Aorta (tissue), 5 donors: ENCODE data around the gene CORO1C. TPM values are rescaled to one million over a fixed set of nuclear protein-coding genes. Genes with fewer than 3 reads are reported as not detected.
"Not testable (repeated sequence)": the region's sequence is repeated elsewhere in the genome, so short reads cannot be mapped to it uniquely, and the experiment has no call there.

ENCODE experiments used
- ATAC-seq: fragments of 200-7000 bp; cut with Tn5 transposase; one replicate; pipeline ENCODE4 v1.9.1; 2022; ENCODE audit warnings: moderate library complexity; ENCODE audit not compliant: low FRiP score
- DNase-seq, 2 donors: peaks; one replicate each; pipeline ENCODE4 v3.0.0-alpha.2; 2020
- H3K27ac ChIP-seq, 2 donors: one replicate each; pipeline ENCODE4 v1.5.1; 2013; ENCODE audit warnings: low read length in 2 of 2, mild to moderate bottlenecking in 2 of 2, moderate library complexity in 2 of 2, control low read depth in 1 of 2, inconsistent platforms in 1 of 2, low read depth in 1 of 2
- H3K27me3 ChIP-seq, 2 donors: one replicate each; pipeline ENCODE4 v1.6.1; 2013; ENCODE audit warnings: control low read depth in 1 of 2, low read length in 1 of 2, mild to moderate bottlenecking in 1 of 2, moderate library complexity in 1 of 2; ENCODE audit not compliant: insufficient read depth in 2 of 2, control insufficient read depth in 1 of 2
- H3K36me3 ChIP-seq, 2 donors: one replicate each; pipeline ENCODE4 v1.6.1; 2013; ENCODE audit warnings: control low read depth in 1 of 2, low read length in 1 of 2, mild to moderate bottlenecking in 1 of 2; ENCODE audit not compliant: insufficient read depth in 2 of 2, control insufficient read depth in 1 of 2
- H3K4me1 ChIP-seq, 2 donors: one replicate each; pipeline ENCODE4 v1.6.1; 2013; ENCODE audit warnings: low read length in 2 of 2, control low read depth in 1 of 2, mild to moderate bottlenecking in 1 of 2, moderate library complexity in 1 of 2; ENCODE audit not compliant: insufficient read depth in 2 of 2, control insufficient read depth in 1 of 2
- H3K4me3 ChIP-seq, 2 donors: one replicate each; pipeline ENCODE4 v1.5.1; 2013; ENCODE audit warnings: low read length in 2 of 2, control low read depth in 1 of 2, mild to moderate bottlenecking in 1 of 2
- H3K9me3 ChIP-seq: one replicate; pipeline ENCODE4 v1.6.1; 2013; ENCODE audit warnings: mild to moderate bottlenecking, low read length; ENCODE audit not compliant: control insufficient read depth
- WGBS, 2 donors: extraction: QIAGEN DNeasy Blood & Tissue Kit; methylation state at CpG; one replicate each; pipeline ENCODE4 v1.1.7; 2013; 5-methylcytosine and 5-hydroxymethylcytosine counted together
- intact Hi-C, 2 donors: fragments of 100-400 bp; cut with DNase I; formaldehyde crosslinking; loops; one replicate each; pipeline versions ENCODE4 v1.14.2 to v1.15.0; 2022
- polyA plus RNA-seq, 2 donors: library from polyadenylated mRNA; stranded (reverse); fragments of 200-250 nt; gene quantifications; one replicate each; pipeline ENCODE4 v1.2.3, GENCODE V29; 2013
- total RNA-seq, 2 donors: library from RNA; stranded (reverse); fragmentation: NEBNext Ultra II Directional; extraction: Animal tissue kit (Norgen Biotek cat#: 25700); gene quantifications; one replicate each; pipeline ENCODE4 v1.2.1, GENCODE V29; 2021
- donor health status: healthy with polysubstance abuse.
- donor health status: Bipolar disorder and iron deficiency.
- donor health status: DM: no; HTN: no; CAD: no.
- donor health status: DM: no; HTN: no; CAD: no.
- donor health status: DM: yes; HTN: yes; CAD: no.

Gene CORO1C
- total and polyA plus RNA-seq, 4 donors, result 68.0 to 387 (median 176) TPM

- not testable (repeated sequence) for H3K27me3 ChIP-seq, H3K9me3 ChIP-seq, H3K27ac ChIP-seq, H3K4me1 ChIP-seq, H3K4me3 ChIP-seq, ATAC-seq, H3K36me3 ChIP-seq, DNase-seq
- intact Hi-C loops, result loop anchor here in 1 of 2 donors (5.0 kb wide), 1 partner anchor 40 kb away; the partner anchor contains the start of gene CORO1C
- WGBS, 2 donors, result 82 to 85% methylated on average over 9 of the region's 9 CpGs
Observed at GRCh38 chr12:108771835-108772234, 40.5 kb upstream of the CORO1C start.

DNA sequence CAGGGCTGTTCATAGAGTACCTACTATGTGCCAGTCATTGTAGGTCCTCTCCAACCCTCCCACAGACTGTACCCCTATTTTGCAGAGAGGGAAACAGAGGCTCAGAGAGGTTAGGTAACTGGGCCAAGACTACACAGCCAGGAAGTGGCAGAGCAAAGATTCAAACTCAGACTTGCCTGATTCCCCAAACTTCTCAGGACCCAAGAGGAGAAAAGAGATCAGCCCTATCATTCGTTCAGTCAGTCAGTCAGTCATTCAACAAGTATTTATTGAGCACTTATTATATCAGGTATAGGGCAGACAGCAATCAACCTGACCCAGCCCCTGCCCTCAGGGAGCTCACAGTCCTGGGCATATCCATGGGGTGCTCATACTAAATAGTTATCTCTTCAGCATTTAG lies 39.6 kb upstream of the CORO1C start:
- intact Hi-C loops, result loop anchor here in 1 of 2 donors (5.0 kb wide), 1 partner anchor 39 kb away; the partner anchor contains the start of gene CORO1C

GRCh38 chr12:108770269-108770829 lies 39.0 kb upstream of the CORO1C start:
- H3K9me3 ChIP-seq, result no peaks in the 10 kb centered on the region
- no peaks in the 10 kb centered on the region for H3K27me3 ChIP-seq
- 59 to 67% methylated on average over 10 to 11 of the region's 11 CpGs for WGBS, 2 donors
- intact Hi-C loops, result loop anchor here in 1 of 2 donors (5.0 kb wide), 1 partner anchor 38 kb away; the partner anchor contains the start of gene CORO1C
- no peak for ATAC-seq
- no peaks in the 10 kb centered on the region for H3K36me3 ChIP-seq
- no peak overlapping the region for H3K27ac ChIP-seq
- H3K4me1 ChIP-seq, result no peaks in the 10 kb centered on the region
- DNase-seq, result no peak
- H3K4me3 ChIP-seq, result no peak overlapping the region

More for the DNA sequence above, 39.6 kb upstream of the CORO1C start:
- no peak for DNase-seq
- Histone ChIP-seq H3K4me1 (no peaks in the 10 kb centered on the region), H3K36me3 (no peaks in the 10 kb centered on the region), H3K27me3 (no peaks in the 10 kb centered on the region), H3K9me3 (no peaks in the 10 kb centered on the region), H3K27ac (no peak overlapping the region), H3K4me3 (no peak overlapping the region)
- no peak for ATAC-seq
- WGBS, 2 donors, result 88 to 91% methylated on average over 1 of the region's 1 CpG

DNA sequence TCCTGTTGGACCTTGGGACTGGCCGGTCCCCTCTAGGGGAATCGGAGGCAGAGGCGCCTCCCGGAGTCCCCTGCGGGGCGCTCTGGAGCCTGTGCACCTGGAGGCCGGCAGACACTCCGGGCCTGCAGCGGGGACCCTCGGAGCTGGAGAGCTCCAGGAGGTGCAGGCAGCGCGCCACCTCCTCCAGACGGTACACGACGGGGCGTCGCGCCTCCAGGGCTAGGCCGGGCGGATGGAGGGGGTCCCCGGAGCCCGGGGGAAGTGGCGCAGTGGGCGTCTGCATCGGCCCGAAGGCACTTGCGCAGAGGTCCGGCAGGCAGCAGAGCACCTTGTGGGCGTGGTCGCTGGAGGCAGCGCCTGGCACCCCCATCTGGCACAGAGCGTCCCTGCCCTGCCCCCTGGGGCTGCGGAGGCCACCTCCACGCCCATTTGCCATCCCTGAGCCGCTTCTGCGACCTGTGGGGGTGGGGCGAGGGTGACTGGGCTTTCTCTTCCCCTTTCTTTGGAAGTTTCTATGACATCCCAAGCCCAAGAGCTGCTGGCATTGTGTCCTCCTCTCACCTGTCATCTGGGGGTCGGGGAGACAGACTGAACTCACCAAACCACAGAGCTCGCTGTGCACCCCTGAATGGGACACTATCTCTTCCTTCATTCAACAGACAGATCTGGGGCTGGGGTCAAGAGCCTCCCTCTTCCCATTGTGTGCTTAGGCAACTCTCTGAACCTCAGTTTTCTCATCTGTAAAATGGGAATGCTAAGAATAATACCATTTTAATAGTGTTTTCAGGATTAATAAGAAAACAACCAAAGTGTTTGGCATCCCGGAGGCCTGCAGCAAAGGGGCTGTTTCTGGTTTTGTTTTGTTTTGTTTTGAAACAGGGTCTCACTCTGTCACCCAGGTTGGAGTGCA lies 37.5 kb upstream of the CORO1C start:
- H3K4me3 ChIP-seq, result no peak overlapping the region
- ATAC-seq (peak; percentile 47), DNase-seq (peak; percentile 68 to 80)
- H3K36me3 ChIP-seq, result no peaks in the 10 kb centered on the region
- no peaks in the 10 kb centered on the region for H3K27me3 ChIP-seq
- H3K9me3 ChIP-seq, result no peaks in the 10 kb centered on the region
- intact Hi-C loops, result no loop called here
- H3K27ac ChIP-seq, result no peak overlapping the region
- WGBS, 2 donors, result 15 to 16% methylated on average over 38 to 40 of the region's 40 CpGs
- no peaks in the 10 kb centered on the region for H3K4me1 ChIP-seq

GRCh38 chr12:108766294-108766693 lies 35.0 kb upstream of the CORO1C start:
- intact Hi-C loops, result no loop called here
- no peaks in the 10 kb centered on the region for H3K4me1 ChIP-seq
- no peak for DNase-seq
- H3K4me3 ChIP-seq, result no peak overlapping the region
- H3K27me3 ChIP-seq, result no peaks in the 10 kb centered on the region
- H3K9me3 ChIP-seq, result no peaks in the 10 kb centered on the region
- H3K27ac ChIP-seq, result no peak overlapping the region
- 93 to 96% methylated on average over 6 of the region's 6 CpGs for WGBS, 2 donors
- no peaks in the 10 kb centered on the region for H3K36me3 ChIP-seq
- no peak for ATAC-seq

GRCh38 chr12:108765289-108765764 lies 34.0 kb upstream of the CORO1C start:
- ATAC-seq (no peak), DNase-seq (no peak)
- Histone ChIP-seq H3K27ac (no peak overlapping the region), H3K27me3 (no peaks in the 10 kb centered on the region), H3K36me3 (no peaks in the 10 kb centered on the region), H3K9me3 (no peaks in the 10 kb centered on the region), H3K4me3 (no peak overlapping the region), H3K4me1 (no peaks in the 10 kb centered on the region)
- 77 to 84% methylated on average over 10 of the region's 10 CpGs for WGBS, 2 donors
- intact Hi-C loops, result no loop called here

GRCh38 chr12:108764540-108765288 lies 33.4 kb upstream of the CORO1C start:
- no peak for DNase-seq

GRCh38 chr12:108761226-108761625 lies 29.9 kb upstream of the CORO1C start:
- Histone ChIP-seq H3K4me3 (no peak overlapping the region), H3K27ac (no peak overlapping the region), H3K4me1 (no peaks in the 10 kb centered on the region), H3K9me3 (no peaks in the 10 kb centered on the region), H3K36me3 (no peaks in the 10 kb centered on the region), H3K27me3 (no peaks in the 10 kb centered on the region)
- intact Hi-C loops, result no loop called here
- 94 to 96% methylated on average over 11 of the region's 11 CpGs for WGBS, 2 donors
- ATAC-seq, result no peak
- DNase-seq, result no peak

More at GRCh38 chr12:108764540-108765288, 33.4 kb upstream of the CORO1C start:
- WGBS, 2 donors, result 89 to 91% methylated on average over 7 of the region's 7 CpGs
- Histone ChIP-seq H3K9me3 (no peaks in the 10 kb centered on the region), H3K27me3 (no peaks in the 10 kb centered on the region), H3K36me3 (no peaks in the 10 kb centered on the region), H3K4me1 (no peaks in the 10 kb centered on the region), H3K4me3 (no peak overlapping the region), H3K27ac (no peak overlapping the region)
- no peak for ATAC-seq
- intact Hi-C loops, result no loop called here
